ENCODE measurements around the gene ERP27.

- TF ChIP-seq POLR2A (IDR thresholded peaks at IDR 0.05), result no peak
- TF ChIP-seq, protein P1, sequence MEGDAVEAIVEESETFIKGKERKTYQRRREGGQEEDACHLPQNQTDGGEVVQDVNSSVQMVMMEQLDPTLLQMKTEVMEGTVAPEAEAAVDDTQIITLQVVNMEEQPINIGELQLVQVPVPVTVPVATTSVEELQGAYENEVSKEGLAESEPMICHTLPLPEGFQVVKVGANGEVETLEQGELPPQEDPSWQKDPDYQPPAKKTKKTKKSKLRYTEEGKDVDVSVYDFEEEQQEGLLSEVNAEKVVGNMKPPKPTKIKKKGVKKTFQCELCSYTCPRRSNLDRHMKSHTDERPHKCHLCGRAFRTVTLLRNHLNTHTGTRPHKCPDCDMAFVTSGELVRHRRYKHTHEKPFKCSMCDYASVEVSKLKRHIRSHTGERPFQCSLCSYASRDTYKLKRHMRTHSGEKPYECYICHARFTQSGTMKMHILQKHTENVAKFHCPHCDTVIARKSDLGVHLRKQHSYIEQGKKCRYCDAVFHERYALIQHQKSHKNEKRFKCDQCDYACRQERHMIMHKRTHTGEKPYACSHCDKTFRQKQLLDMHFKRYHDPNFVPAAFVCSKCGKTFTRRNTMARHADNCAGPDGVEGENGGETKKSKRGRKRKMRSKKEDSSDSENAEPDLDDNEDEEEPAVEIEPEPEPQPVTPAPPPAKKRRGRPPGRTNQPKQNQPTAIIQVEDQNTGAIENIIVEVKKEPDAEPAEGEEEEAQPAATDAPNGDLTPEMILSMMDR (IDR thresholded peaks at IDR 0.05), result no peak
These were observed 26.9 kb upstream of the ERP27 start for GRCh38 chr12:14965221-14965620.

Data from body of pancreas (tissue), 4 donors.